Measurements from ENCODE around the gene UQCRQ. TPM values are rescaled to one million over a fixed set of nuclear protein-coding genes. Genes with fewer than 3 reads are reported as not detected.

The UQCRQ gene
- total RNA-seq, 4 donors from 2014 or later: 106 to 169 (median 128) TPM

- no peaks in the 10 kb centered on the region for H3K4me1 ChIP-seq
- no peak for ATAC-seq
- no peak overlapping the region for H3K4me3 ChIP-seq
- WGBS, 2 donors (ENCODE audit: low coverage in 1 of 2): 90 to 100% methylated on average over 1 to 2 of the region's 3 CpGs
- no peaks in the 10 kb centered on the region for H3K27me3 ChIP-seq
- no peak overlapping the region for H3K27ac ChIP-seq
- TF ChIP-seq EP300 (IDR thresholded peaks at IDR 0.05): no peak
- H3K36me3 ChIP-seq: no peaks in the 10 kb centered on the region
- no peaks in the 10 kb centered on the region for H3K9me3 ChIP-seq
Measured at GRCh38 chr5:132856011-132856410, 10.4 kb upstream of the UQCRQ start.

DNA sequence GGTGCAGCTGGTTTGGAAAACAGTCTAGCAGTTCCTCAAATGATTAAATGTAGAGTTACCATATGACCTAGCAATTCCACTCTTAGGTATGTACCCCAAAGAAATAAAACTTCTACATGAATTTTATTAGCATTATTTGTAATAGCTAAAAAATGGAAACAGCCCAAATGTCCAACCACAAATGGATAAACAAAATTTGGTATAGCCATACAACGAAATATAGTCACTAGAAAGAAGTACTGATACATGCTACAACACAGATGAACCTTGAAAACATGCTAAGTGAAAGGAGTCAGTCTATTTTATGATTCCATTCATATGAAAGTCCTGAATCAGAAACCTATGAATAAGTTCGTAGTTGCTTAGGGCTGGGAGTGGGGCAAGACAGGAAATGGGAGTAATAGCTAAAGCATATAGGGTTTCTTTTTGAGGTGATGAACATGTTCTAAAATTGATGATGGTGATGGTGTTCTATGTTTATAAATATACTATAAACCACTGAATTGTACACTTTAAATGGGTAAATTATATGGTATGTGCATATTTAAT, 6.5 kb upstream of the UQCRQ start:
- Histone ChIP-seq H3K27me3 (no peaks in the 10 kb centered on the region), H3K4me3 (no peak overlapping the region), H3K36me3 (no peaks in the 10 kb centered on the region), H3K27ac (no peak overlapping the region), H3K4me1 (no peaks in the 10 kb centered on the region), H3K9me3 (no peaks in the 10 kb centered on the region)
- ATAC-seq: no peak
- 87 to 89% methylated on average over 1 to 2 of the region's 2 CpGs for WGBS, 2 donors (ENCODE audit: low coverage in 1 of 2)
- TF ChIP-seq EP300 (IDR thresholded peaks at IDR 0.05) (no peak), POLR2A (IDR thresholded peaks at IDR 0.05) (no peak), POLR2AphosphoS5 (IDR thresholded peaks at IDR 0.05) (no peak)
- TF ChIP-seq, protein P1, sequence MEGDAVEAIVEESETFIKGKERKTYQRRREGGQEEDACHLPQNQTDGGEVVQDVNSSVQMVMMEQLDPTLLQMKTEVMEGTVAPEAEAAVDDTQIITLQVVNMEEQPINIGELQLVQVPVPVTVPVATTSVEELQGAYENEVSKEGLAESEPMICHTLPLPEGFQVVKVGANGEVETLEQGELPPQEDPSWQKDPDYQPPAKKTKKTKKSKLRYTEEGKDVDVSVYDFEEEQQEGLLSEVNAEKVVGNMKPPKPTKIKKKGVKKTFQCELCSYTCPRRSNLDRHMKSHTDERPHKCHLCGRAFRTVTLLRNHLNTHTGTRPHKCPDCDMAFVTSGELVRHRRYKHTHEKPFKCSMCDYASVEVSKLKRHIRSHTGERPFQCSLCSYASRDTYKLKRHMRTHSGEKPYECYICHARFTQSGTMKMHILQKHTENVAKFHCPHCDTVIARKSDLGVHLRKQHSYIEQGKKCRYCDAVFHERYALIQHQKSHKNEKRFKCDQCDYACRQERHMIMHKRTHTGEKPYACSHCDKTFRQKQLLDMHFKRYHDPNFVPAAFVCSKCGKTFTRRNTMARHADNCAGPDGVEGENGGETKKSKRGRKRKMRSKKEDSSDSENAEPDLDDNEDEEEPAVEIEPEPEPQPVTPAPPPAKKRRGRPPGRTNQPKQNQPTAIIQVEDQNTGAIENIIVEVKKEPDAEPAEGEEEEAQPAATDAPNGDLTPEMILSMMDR (IDR thresholded peaks at IDR 0.05): no peak

GRCh38 chr5:132860742-132861141, 5.7 kb upstream of the UQCRQ start:
- Histone ChIP-seq H3K9me3 (no peaks in the 10 kb centered on the region), H3K36me3 (no peaks in the 10 kb centered on the region), H3K4me3 (no peak overlapping the region), H3K4me1 (peaks cover 0 to 5% (median 0%) of the 10 kb centered on the region in 3 donors), H3K27ac (no peak overlapping the region), H3K27me3 (no peaks in the 10 kb centered on the region)
- 66 to 70% methylated on average over 5 of the region's 5 CpGs for WGBS, 2 donors (ENCODE audit: low coverage in 1 of 2)
- ATAC-seq: no peak
- TF ChIP-seq POLR2A (IDR thresholded peaks at IDR 0.05): no peak
- no peak for TF ChIP-seq EP300 (IDR thresholded peaks at IDR 0.05)
- TF ChIP-seq, protein P1 (IDR thresholded peaks at IDR 0.05): no peak
- no peak for TF ChIP-seq POLR2AphosphoS5 (IDR thresholded peaks at IDR 0.05)

- TF ChIP-seq POLR2AphosphoS5 (IDR thresholded peaks at IDR 0.05) (no peak), POLR2A (IDR thresholded peaks at IDR 0.05) (no peak), EP300 (IDR thresholded peaks at IDR 0.05) (no peak)
- TF ChIP-seq, protein P1 (IDR thresholded peaks at IDR 0.05): no peak
- Histone ChIP-seq H3K36me3 (peaks cover 0 to 32% of the 10 kb centered on the region in 2 donors), H3K4me3 (peak overlapping the region; percentile 71 to 86), H3K27me3 (no peaks in the 10 kb centered on the region), H3K4me1 (peaks cover 4 to 24% (median 11%) of the 10 kb centered on the region in 3 donors), H3K27ac (peak overlapping the region; percentile 80 to 95 (median 92)), H3K9me3 (no peaks in the 10 kb centered on the region)
- 20 to 46% methylated on average over 11 to 14 of the region's 30 CpGs for WGBS, 2 donors (ENCODE audit: low coverage in 1 of 2)
- peak; percentile 61 for ATAC-seq
Measured at GRCh38 chr5:132865668-132866341, 637 bp upstream of the UQCRQ start.

- H3K36me3 ChIP-seq: peaks cover 0 to 43% of the 10 kb centered on the region in 2 donors
- peak overlapping the region; percentile 80 to 95 (median 92) for H3K27ac ChIP-seq
- ATAC-seq: no peak
- no peak for TF ChIP-seq POLR2AphosphoS5 (IDR thresholded peaks at IDR 0.05)
- WGBS, 2 donors (ENCODE audit: low coverage in 1 of 2): 0 to 4% methylated on average over 1 to 3 of the region's 13 CpGs
- no peaks in the 10 kb centered on the region for H3K27me3 ChIP-seq
- no peaks in the 10 kb centered on the region for H3K9me3 ChIP-seq
- peaks cover 4 to 24% (median 11%) of the 10 kb centered on the region in 3 donors for H3K4me1 ChIP-seq
- H3K4me3 ChIP-seq: peak overlapping the region; percentile 71 to 86
Measured at GRCh38 chr5:132867046-132867451, 607 bp downstream of the UQCRQ start.

GRCh38 chr5:132868754-132869153, 2.3 kb downstream of the UQCRQ start:
- Histone ChIP-seq H3K9me3 (no peaks in the 10 kb centered on the region), H3K27me3 (no peaks in the 10 kb centered on the region), H3K4me1 (peaks cover 4 to 24% (median 11%) of the 10 kb centered on the region in 3 donors), H3K4me3 (no peak overlapping the region), H3K27ac (no peak overlapping the region), H3K36me3 (peaks cover 0 to 52% of the 10 kb centered on the region in 2 donors)
- ATAC-seq: no peak
- WGBS, 2 donors (ENCODE audit: low coverage in 1 of 2): 63 to 83% methylated on average over 4 of the region's 4 CpGs
- TF ChIP-seq EP300 (IDR thresholded peaks at IDR 0.05) (no peak), POLR2A (IDR thresholded peaks at IDR 0.05) (no peak), POLR2AphosphoS5 (IDR thresholded peaks at IDR 0.05) (no peak)
- TF ChIP-seq, protein P1 (IDR thresholded peaks at IDR 0.05): no peak

All from gastroesophageal sphincter (tissue), 4 donors.